Effector memory CD4-positive, alpha-beta T cell (primary cell): ENCODE data around the gene BCKDHB.

Source experiments
- DNase-seq, 3 donors: peaks; one replicate each; pipeline ENCODE4 v3.0.0-alpha.2; 2020
- H3K27ac ChIP-seq: 2 replicates; pipeline ENCODE4 v1.7.0; 2013; ENCODE audit warnings: mild to moderate bottlenecking, low read length, moderate library complexity; ENCODE audit not compliant: insufficient read depth, poor library complexity, severe bottlenecking
- H3K27me3 ChIP-seq: replicated peaks from 2 replicates; pipeline ENCODE4 v1.7.0; 2013; ENCODE audit warnings: mild to moderate bottlenecking, low read length; ENCODE audit not compliant: insufficient read depth, control insufficient read depth, poor library complexity, severe bottlenecking
- H3K36me3 ChIP-seq: 2 replicates; pipeline ENCODE4 v1.7.0; 2013; ENCODE audit warnings: mild to moderate bottlenecking, low read length, moderate library complexity; ENCODE audit not compliant: control insufficient read depth, insufficient read depth
- H3K4me1 ChIP-seq: 2 replicates; pipeline ENCODE4 v1.7.0; 2013; ENCODE audit warnings: low read length, mild to moderate bottlenecking; ENCODE audit not compliant: control insufficient read depth, insufficient read depth, poor library complexity, severe bottlenecking
- H3K4me3 ChIP-seq: 2 replicates; pipeline ENCODE4 v1.7.0; 2013; ENCODE audit warnings: low read length, low read depth, mild to moderate bottlenecking; ENCODE audit not compliant: insufficient read depth, poor library complexity, severe bottlenecking
- H3K9me3 ChIP-seq: 2 replicates; pipeline ENCODE4 v1.7.0; 2013; ENCODE audit warnings: mild to moderate bottlenecking, low read length, moderate library complexity; ENCODE audit not compliant: control insufficient read depth

BCKDHB gene

DNA sequence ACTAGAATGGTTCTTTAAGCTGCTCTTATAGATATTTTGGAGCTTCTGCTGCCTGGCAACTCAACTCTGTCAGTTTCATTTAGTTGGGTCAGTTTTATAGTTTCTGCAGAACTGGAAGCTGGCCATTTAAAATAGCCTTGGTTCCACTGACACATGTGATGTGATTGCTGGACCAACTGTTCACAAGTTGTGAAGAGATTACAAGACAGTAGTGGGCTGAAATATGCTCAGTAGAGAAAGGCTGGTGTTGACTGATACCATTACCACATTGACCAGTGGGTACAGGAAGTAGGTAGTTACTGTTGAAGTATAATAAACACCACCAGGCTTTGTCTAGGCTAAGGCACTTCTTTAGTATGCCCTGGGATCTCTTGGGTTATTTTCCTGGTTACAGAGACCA is 39.0 kb downstream of the BCKDHB start:
- Histone ChIP-seq H3K9me3 (no peaks in the 10 kb centered on the region), H3K4me1 (no peaks in the 10 kb centered on the region), H3K27me3 (no peaks in the 10 kb centered on the region), H3K36me3 (no peaks in the 10 kb centered on the region), H3K27ac (no peak overlapping the region), H3K4me3 (no peak overlapping the region)
- no peak for DNase-seq

DNA sequence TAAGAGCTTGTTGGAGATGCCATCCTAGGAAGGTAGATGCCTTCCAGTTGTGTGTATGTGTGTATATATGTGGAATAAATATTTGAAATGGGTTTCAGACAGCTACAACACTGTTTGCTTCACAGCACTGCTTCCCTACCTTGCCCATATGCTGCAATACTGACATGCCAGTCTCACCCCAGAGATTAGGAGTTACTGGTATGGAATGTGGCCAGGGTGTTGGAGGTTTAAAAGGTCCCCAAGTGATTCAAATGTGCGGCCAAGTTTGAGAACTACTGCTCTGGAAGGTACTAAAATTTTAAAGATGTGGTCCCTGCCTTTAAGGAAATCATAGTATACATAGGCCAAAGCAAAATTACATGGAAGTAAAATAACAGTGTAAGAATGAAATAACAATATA is 39.5 kb downstream of the BCKDHB start:
- Histone ChIP-seq H3K4me1 (no peaks in the 10 kb centered on the region), H3K36me3 (no peaks in the 10 kb centered on the region), H3K27me3 (no peaks in the 10 kb centered on the region), H3K27ac (no peak overlapping the region), H3K4me3 (no peak overlapping the region), H3K9me3 (no peaks in the 10 kb centered on the region)
- DNase-seq, result no peak

DNA sequence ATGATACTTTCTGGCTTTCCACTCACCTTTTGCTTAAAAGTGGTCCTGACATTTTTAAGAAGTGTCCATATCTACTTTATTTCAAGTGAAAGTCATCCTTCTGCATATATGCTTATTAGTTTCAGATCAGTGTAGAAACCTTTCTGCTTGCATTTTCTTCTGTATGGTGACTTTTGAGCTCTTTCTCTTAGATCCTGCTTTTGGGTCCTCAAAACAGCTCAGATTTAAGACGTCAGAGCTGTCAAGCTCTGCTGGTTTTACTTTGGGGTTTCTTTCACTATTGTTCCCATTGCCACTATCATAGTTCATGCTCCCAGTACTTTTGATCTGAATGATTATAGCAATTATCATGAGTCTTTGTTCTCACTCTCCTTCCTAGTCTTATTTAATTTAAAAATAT is 41.7 kb downstream of the BCKDHB start:
- Histone ChIP-seq H3K4me3 (no peak overlapping the region), H3K9me3 (no peaks in the 10 kb centered on the region), H3K27me3 (no peaks in the 10 kb centered on the region), H3K27ac (no peak overlapping the region), H3K36me3 (no peaks in the 10 kb centered on the region), H3K4me1 (no peaks in the 10 kb centered on the region)
- no peak for DNase-seq

DNA sequence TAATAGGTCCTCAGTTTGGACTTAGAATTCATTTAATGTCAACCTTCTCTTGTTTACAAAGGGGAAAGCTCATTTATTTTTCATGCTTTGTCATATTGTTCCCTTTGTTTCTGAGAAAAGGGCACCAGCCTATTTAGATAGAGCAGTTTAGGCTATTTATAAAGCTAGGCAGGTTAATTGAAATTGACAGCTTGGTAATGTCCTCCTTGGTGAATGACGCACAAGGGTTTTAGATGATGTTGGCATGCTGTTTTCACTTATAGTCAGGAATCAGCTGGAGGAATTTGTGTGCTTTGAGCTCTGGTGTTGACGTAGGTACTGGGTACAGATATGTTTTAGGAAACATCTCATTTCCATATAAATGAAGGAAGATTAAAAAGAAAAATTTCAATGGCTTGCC is 45.2 kb downstream of the BCKDHB start:
- Histone ChIP-seq H3K36me3 (no peaks in the 10 kb centered on the region), H3K27ac (no peak overlapping the region), H3K9me3 (no peaks in the 10 kb centered on the region), H3K4me3 (no peak overlapping the region), H3K27me3 (no peaks in the 10 kb centered on the region), H3K4me1 (no peaks in the 10 kb centered on the region)
- DNase-seq, result no peak

DNA sequence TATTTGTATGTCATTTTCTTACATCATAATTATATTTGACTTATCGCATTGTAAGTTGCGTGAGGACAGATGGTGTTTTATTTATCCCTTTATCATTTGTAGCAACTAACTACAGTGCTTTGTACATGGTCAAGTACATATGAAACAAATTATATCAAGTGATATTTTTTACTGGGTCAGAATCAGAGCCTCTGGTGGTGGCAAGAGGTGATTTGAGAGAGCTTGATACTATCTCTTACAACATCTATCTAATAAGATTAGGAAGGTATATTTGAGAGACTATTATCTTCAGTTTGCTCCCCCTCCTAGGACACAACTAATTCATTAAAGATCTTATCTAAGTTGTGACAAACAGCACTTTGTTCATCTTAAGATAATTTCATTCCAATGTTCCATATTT is 47.7 kb downstream of the BCKDHB start:
- no peaks in the 10 kb centered on the region for H3K4me1 ChIP-seq
- H3K27me3 ChIP-seq, result no peaks in the 10 kb centered on the region
- no peak overlapping the region for H3K27ac ChIP-seq

DNA sequence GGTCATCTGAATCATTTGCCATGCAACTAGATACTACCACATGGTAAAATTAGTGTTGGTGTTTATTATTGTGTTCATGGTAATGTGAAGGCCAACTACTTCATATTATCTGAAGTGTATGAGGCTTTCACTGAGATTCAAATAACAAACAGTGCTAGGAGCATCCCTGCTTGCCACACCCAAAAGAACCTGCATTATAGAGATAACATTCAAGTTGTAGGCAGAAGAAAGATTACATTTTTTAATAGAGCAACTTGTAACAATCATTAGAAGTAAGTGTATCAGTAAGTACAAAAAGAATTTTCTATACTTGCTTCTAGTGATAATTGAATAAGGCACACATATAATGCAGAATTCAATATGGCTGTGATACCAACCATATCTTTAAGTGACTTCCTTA is 49.8 kb downstream of the BCKDHB start:
- Histone ChIP-seq H3K9me3 (no peaks in the 10 kb centered on the region), H3K4me1 (no peaks in the 10 kb centered on the region), H3K27ac (no peak overlapping the region), H3K4me3 (no peak overlapping the region), H3K27me3 (no peaks in the 10 kb centered on the region), H3K36me3 (no peaks in the 10 kb centered on the region)
- no peak for DNase-seq

More for the DNA sequence above, 47.7 kb downstream of the BCKDHB start:
- no peak for DNase-seq
- Histone ChIP-seq H3K36me3 (no peaks in the 10 kb centered on the region), H3K4me3 (no peak overlapping the region), H3K9me3 (no peaks in the 10 kb centered on the region)

DNA sequence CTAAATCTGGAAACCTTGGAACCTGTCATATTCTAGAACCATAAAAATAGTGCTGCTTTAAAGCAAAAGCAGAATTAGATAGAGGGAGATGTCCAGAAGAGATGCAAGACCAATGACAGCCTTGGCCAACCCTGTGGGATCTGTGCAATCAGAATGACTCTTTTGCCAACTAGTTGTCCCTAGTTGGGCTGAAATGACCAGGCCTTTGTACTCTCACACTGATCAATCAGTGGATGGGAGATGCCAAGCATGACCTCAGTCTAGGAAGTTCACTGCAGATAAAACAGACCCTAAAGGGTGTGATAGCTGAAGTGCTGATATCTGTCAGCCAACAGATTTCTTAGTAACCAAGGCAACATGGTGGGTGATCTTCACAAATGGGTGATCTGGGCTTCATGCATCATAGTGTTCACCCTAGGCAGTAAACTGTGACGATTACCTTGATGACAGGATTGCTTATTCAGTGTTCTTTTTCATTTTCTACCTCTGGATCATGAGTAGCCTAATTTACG is 52.1 kb downstream of the BCKDHB start:
- Histone ChIP-seq H3K27me3 (no peaks in the 10 kb centered on the region), H3K27ac (no peak overlapping the region), H3K9me3 (no peaks in the 10 kb centered on the region), H3K4me1 (no peaks in the 10 kb centered on the region), H3K36me3 (no peaks in the 10 kb centered on the region), H3K4me3 (no peak overlapping the region)
- no peak for DNase-seq

DNA sequence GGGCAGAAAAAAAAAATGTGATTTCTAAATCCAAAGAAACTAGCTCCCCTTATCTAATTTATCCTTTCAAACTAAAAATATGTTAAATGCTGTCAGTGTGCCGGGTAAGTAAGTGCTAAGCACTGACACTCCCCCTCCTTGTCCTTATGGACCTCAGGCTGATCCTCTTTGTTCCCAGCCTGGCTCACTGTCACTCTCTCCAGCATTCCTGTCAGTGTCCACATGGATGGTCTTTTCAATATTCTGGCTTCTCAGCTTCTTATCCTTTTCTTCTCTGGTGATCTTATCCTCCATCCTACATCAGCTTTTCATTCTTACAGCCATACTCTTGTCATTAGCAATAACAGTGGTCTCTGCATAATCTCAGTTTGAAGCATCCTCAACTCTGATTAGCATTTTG is 55.0 kb downstream of the BCKDHB start:
- no peak overlapping the region for H3K27ac ChIP-seq
- H3K4me3 ChIP-seq, result no peak overlapping the region
- no peak for DNase-seq
- no peaks in the 10 kb centered on the region for H3K36me3 ChIP-seq
- H3K27me3 ChIP-seq, result no peaks in the 10 kb centered on the region
- H3K4me1 ChIP-seq, result no peaks in the 10 kb centered on the region
- no peaks in the 10 kb centered on the region for H3K9me3 ChIP-seq

DNA sequence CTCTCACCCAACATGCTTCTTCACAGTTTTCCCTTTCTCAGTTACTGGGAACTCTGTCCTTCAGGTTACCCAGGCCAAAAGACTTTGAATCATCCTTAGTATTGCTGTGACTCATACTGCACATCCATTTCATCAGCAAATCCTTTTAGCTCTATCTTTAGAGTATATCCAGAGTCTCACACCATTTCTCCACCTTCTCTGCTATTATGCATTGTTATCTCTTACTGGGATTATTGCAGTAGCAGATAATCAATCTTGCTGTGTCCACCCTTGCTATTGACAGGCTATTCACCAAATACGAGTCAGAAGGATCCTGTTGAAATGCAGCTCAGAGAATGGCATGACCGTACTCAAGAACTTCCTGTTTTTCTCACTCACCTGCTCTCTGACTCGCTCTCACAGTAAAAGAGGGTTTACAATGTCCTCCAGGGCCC is 57.3 kb downstream of the BCKDHB start:
- Histone ChIP-seq H3K4me3 (no peak overlapping the region), H3K9me3 (no peaks in the 10 kb centered on the region), H3K36me3 (no peaks in the 10 kb centered on the region), H3K27ac (no peak overlapping the region), H3K27me3 (no peaks in the 10 kb centered on the region), H3K4me1 (no peaks in the 10 kb centered on the region)
- no peak for DNase-seq

DNA sequence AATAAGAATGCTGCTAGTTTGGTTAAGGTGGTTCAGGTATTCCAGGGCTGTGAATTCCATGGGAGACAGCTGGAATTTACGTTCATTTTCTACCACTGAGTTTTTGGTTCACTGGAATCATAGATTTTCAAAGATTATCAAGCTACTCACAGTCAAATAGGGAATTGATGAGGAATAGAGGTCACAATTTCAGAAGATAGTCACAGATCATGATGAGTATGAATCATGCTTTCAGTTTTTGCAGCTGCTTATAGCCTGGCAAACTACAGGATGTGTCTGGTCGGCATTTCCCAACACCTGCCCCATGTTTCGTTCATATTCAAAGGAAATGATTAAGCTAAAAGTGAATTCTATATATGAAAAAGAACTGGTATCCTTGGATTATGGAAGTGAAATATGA is 58.7 kb downstream of the BCKDHB start:
- H3K27ac ChIP-seq, result no peak overlapping the region
- no peak for DNase-seq
- no peaks in the 10 kb centered on the region for H3K4me1 ChIP-seq
- no peaks in the 10 kb centered on the region for H3K36me3 ChIP-seq
- no peak overlapping the region for H3K4me3 ChIP-seq
- no peaks in the 10 kb centered on the region for H3K27me3 ChIP-seq
- no peaks in the 10 kb centered on the region for H3K9me3 ChIP-seq

DNA sequence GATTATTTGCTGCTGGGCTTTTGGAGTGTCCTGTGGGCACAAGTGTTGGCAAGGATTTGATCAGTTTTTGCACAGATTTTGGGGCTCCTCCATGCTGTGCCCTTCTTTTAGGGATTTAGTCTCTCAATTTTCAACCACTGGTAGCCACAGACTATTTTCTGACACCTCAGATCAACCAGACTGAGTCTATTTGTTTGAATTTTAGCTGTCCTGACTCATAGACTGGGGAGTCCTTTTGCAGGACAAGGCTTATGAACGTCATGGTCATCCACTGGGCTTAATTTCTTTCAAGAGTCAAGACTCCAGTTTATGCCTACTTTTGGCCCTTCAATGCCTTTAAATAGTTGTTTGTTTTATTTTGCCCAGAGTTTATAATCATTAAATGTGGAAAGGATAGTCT is 59.3 kb downstream of the BCKDHB start:
- Histone ChIP-seq H3K27me3 (no peaks in the 10 kb centered on the region), H3K27ac (no peak overlapping the region), H3K4me3 (no peak overlapping the region), H3K36me3 (no peaks in the 10 kb centered on the region), H3K9me3 (no peaks in the 10 kb centered on the region), H3K4me1 (no peaks in the 10 kb centered on the region)
- DNase-seq, result no peak
